ENCODE measurements around the gene TRPC4AP.

DNA sequence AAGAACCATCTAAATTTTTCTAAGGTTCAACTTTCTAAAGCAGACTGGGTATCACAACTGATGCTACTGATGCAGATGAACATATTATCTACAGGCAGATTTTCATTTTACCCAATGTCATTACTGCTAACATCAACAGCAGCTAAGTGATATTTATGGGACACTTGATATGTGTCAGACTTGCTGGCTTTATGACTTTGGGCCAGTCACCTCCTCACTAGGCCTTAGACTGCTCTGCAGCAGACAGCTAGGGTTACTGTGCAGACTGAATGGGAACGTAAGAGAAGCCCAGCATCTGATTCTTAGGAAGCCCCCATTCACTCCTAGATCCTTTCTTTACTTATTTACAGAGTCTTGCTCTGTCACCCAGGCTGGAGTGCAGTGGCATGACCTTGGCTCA is 70.8 kb downstream of the TRPC4AP start:
- TF ChIP-seq POLR2A (IDR thresholded peaks at IDR 0.05) (no peak), CTCF (IDR thresholded peaks at IDR 0.05) (no peak)

Data from tibial nerve (tissue), 3 donors.